Adrenal gland (tissue), 5 donors: ENCODE measurements around the gene NHEJ1.

ENCODE experiments used
- CTCF ChIP-seq, 6 experiments: fragments of 450-650 bp in 4 of 6; fragments of 200-600 bp in 2 of 6; sonication (generic) in 1 of 6; IDR thresholded peaks; 1 replicate in 5 of 6; 2 replicates in 1 of 6; pipeline versions ENCODE4 v1.5.1 to v1.8.0; 2016 to 2021; ENCODE audit warnings: antibody characterized with exemption in 6 of 6, mild to moderate bottlenecking in 2 of 6, moderate library complexity in 1 of 6
- POLR2A ChIP-seq, 2 donors: fragments of 450-650 bp; IDR thresholded peaks; one replicate each; pipeline ENCODE4 v1.6.1; 2017; ENCODE audit warnings: antibody characterized with exemption in 2 of 2, mild to moderate bottlenecking in 2 of 2, moderate library complexity in 1 of 2
- donor health status: DM: no; HTN: no; CAD: no.

- TF ChIP-seq CTCF (IDR thresholded peaks at IDR 0.05) (no peak), POLR2A (IDR thresholded peaks at IDR 0.05) (no peak)
These were observed 81.7 kb downstream of the NHEJ1 start for GRCh38 chr2:219078951-219079350.
